Measurements from ENCODE around the gene MYCBPAP. TPM values are rescaled to one million over a fixed set of nuclear protein-coding genes. Genes with fewer than 3 reads are reported as not detected.
"Not testable (repeated sequence)": the region's sequence is repeated elsewhere in the genome, so short reads cannot be mapped to it uniquely, and the experiment has no call there.

Gene MYCBPAP
- total RNA-seq, 2 donors from 2014 or later, result 0.56 to 2.8 TPM

GRCh38 chr17:50469208-50469605 lies 39.0 kb upstream of the MYCBPAP start:
- no peak for DNase-seq
- Histone ChIP-seq H3K4me1 (peaks cover 25% of the 10 kb centered on the region), H3K4me3 (peak overlapping the region; percentile 11), H3K9me3 (no peaks in the 10 kb centered on the region), H3K27me3 (peaks cover 11% of the 10 kb centered on the region), H3K27ac (no peak overlapping the region), H3K9ac (ENCODE audit: low read depth in 2 of 2, low read length in 2 of 2) (peak overlapping the region; percentile 36 to 72), H3K36me3 (no peaks in the 10 kb centered on the region)
- no peak for TF ChIP-seq CTCF (IDR thresholded peaks at IDR 0.05)
- intact Hi-C loops (cut with DNase I), result no loop called here

- H3K9me3 ChIP-seq, result no peaks in the 10 kb centered on the region
- peak overlapping the region; percentile 36 to 72 for H3K9ac ChIP-seq (ENCODE audit: low read depth in 2 of 2, low read length in 2 of 2)
- H3K4me1 ChIP-seq, result peaks cover 25% of the 10 kb centered on the region
- H3K27me3 ChIP-seq, result peaks cover 11% of the 10 kb centered on the region
- intact Hi-C loops (cut with DNase I), result no loop called here
- TF ChIP-seq CTCF (IDR thresholded peaks at IDR 0.05), result no peak
- H3K36me3 ChIP-seq, result no peaks in the 10 kb centered on the region
- peak; percentile 27 for DNase-seq
- H3K27ac ChIP-seq, result peak overlapping the region; percentile 33
- H3K4me3 ChIP-seq, result no peak overlapping the region
These were observed 38.5 kb upstream of the MYCBPAP start for GRCh38 chr17:50469671-50470305.

GRCh38 chr17:50470426-50470825 lies 37.8 kb upstream of the MYCBPAP start:
- intact Hi-C loops (cut with DNase I), result no loop called here
- H3K36me3 ChIP-seq, result no peaks in the 10 kb centered on the region
- peaks cover 11% of the 10 kb centered on the region for H3K27me3 ChIP-seq
- peaks cover 25% of the 10 kb centered on the region for H3K4me1 ChIP-seq
- DNase-seq, result peak; percentile 87
- no peaks in the 10 kb centered on the region for H3K9me3 ChIP-seq
- peak overlapping the region; percentile 33 for H3K27ac ChIP-seq
- H3K9ac ChIP-seq (ENCODE audit: low read depth in 2 of 2, low read length in 2 of 2), result peak overlapping the region in 1 of 2 donors; percentile 72
- H3K4me3 ChIP-seq, result no peak overlapping the region
- TF ChIP-seq CTCF (IDR thresholded peaks at IDR 0.05), result no peak

- Histone ChIP-seq H3K4me3 (no peak overlapping the region), H3K27me3 (peaks cover 11% of the 10 kb centered on the region), H3K9me3 (no peaks in the 10 kb centered on the region), H3K36me3 (no peaks in the 10 kb centered on the region), H3K9ac (ENCODE audit: low read depth in 2 of 2, low read length in 2 of 2) (peak overlapping the region in 1 of 2 donors; percentile 72), H3K27ac (no peak overlapping the region), H3K4me1 (peaks cover 25% of the 10 kb centered on the region)
- DNase-seq, result peak; percentile 20
- no peak for TF ChIP-seq CTCF (IDR thresholded peaks at IDR 0.05)
- intact Hi-C loops (cut with DNase I), result no loop called here
These were observed 37.0 kb upstream of the MYCBPAP start for GRCh38 chr17:50471009-50471905.

- no peak overlapping the region for H3K4me3 ChIP-seq
- intact Hi-C loops (cut with DNase I), result no loop called here
- no peak for TF ChIP-seq CTCF (IDR thresholded peaks at IDR 0.05)
- H3K27ac ChIP-seq, result no peak overlapping the region
- peak; percentile 19 for DNase-seq
- peaks cover 11% of the 10 kb centered on the region for H3K27me3 ChIP-seq
- no peaks in the 10 kb centered on the region for H3K9me3 ChIP-seq
- H3K9ac ChIP-seq (ENCODE audit: low read depth in 2 of 2, low read length in 2 of 2), result no peak overlapping the region
- H3K36me3 ChIP-seq, result no peaks in the 10 kb centered on the region
- H3K4me1 ChIP-seq, result peaks cover 18% of the 10 kb centered on the region
These were observed 36.0 kb upstream of the MYCBPAP start for GRCh38 chr17:50472286-50472685.

- Histone ChIP-seq H3K27me3 (peaks cover 11% of the 10 kb centered on the region), H3K4me1 (peaks cover 13% of the 10 kb centered on the region)
- H3K27ac ChIP-seq; H3K4me3 ChIP-seq; DNase-seq; H3K9ac ChIP-seq (ENCODE audit: low read depth in 2 of 2, low read length in 2 of 2); intact Hi-C loops (cut with DNase I); H3K36me3 ChIP-seq; H3K9me3 ChIP-seq: not testable (repeated sequence)
These were observed 35.5 kb upstream of the MYCBPAP start for GRCh38 chr17:50472761-50473161.
